T-helper 17 cell (primary cell): Measurements from ENCODE around the gene CKAP2L. TPM values are rescaled to one million over a fixed set of nuclear protein-coding genes. Genes with fewer than 3 reads are reported as not detected.

Experiments used
- ATAC-seq: fragments of 150-1000 bp; cut with Tn5 transposase; 2 replicates; pipeline ENCODE4 v1.10.0; 2021; ENCODE audit warnings: mild to moderate bottlenecking, moderate library complexity
- DNase-seq, 3 donors: peaks; one replicate each; pipeline versions ENCODE4 v3.0.0 to v3.0.0-alpha.2; 2020 to 2021
- H3K9me3 ChIP-seq: one replicate; pipeline ENCODE4 v1.7.0; 2013; ENCODE audit warnings: low read length, mild to moderate bottlenecking; ENCODE audit not compliant: control insufficient read depth, poor library complexity, severe bottlenecking
- H3K27ac Mint-ChIP-seq: one replicate; pipeline ENCODE4 v1.8.0; 2022; ENCODE audit warnings: mild to moderate bottlenecking, moderate library complexity, mixed read lengths
- H3K27me3 Mint-ChIP-seq: one replicate; pipeline ENCODE4 v1.8.0; 2022; ENCODE audit warnings: mixed read lengths
- H3K36me3 Mint-ChIP-seq: one replicate; pipeline ENCODE4 v1.8.0; 2022; ENCODE audit warnings: low read depth, mixed read lengths
- H3K4me1 Mint-ChIP-seq: one replicate; pipeline ENCODE4 v1.8.0; 2022; ENCODE audit warnings: mild to moderate bottlenecking, mixed read lengths
- H3K4me3 Mint-ChIP-seq: one replicate; pipeline ENCODE4 v1.8.0; 2022; ENCODE audit warnings: mild to moderate bottlenecking, moderate library complexity, mixed read lengths
- total RNA-seq, 4 donors: library from RNA in 2 of 4; stranded (reverse) in 2 of 4; gene quantifications; one replicate each; pipeline ENCODE4 v1.2.3 and lab custom pipeline; 2022 to 2026

The CKAP2L gene, protein sequence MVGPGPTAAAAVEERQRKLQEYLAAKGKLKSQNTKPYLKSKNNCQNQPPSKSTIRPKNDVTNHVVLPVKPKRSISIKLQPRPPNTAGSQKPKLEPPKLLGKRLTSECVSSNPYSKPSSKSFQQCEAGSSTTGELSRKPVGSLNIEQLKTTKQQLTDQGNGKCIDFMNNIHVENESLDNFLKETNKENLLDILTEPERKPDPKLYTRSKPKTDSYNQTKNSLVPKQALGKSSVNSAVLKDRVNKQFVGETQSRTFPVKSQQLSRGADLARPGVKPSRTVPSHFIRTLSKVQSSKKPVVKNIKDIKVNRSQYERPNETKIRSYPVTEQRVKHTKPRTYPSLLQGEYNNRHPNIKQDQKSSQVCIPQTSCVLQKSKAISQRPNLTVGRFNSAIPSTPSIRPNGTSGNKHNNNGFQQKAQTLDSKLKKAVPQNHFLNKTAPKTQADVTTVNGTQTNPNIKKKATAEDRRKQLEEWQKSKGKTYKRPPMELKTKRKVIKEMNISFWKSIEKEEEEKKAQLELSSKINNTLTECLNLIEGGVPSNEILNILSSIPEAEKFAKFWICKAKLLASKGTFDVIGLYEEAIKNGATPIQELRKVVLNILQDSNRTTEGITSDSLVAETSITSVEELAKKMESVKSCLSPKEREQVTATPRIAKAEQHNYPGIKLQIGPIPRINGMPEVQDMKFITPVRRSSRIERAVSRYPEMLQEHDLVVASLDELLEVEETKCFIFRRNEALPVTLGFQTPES
- total RNA-seq (under 1 TPM; 0.37 to 0.97 TPM), total RNA-seq (lab: John Stamatoyannopoulos, UW) (2.0 to 3.3 reads per million in 2 donors)

DNA sequence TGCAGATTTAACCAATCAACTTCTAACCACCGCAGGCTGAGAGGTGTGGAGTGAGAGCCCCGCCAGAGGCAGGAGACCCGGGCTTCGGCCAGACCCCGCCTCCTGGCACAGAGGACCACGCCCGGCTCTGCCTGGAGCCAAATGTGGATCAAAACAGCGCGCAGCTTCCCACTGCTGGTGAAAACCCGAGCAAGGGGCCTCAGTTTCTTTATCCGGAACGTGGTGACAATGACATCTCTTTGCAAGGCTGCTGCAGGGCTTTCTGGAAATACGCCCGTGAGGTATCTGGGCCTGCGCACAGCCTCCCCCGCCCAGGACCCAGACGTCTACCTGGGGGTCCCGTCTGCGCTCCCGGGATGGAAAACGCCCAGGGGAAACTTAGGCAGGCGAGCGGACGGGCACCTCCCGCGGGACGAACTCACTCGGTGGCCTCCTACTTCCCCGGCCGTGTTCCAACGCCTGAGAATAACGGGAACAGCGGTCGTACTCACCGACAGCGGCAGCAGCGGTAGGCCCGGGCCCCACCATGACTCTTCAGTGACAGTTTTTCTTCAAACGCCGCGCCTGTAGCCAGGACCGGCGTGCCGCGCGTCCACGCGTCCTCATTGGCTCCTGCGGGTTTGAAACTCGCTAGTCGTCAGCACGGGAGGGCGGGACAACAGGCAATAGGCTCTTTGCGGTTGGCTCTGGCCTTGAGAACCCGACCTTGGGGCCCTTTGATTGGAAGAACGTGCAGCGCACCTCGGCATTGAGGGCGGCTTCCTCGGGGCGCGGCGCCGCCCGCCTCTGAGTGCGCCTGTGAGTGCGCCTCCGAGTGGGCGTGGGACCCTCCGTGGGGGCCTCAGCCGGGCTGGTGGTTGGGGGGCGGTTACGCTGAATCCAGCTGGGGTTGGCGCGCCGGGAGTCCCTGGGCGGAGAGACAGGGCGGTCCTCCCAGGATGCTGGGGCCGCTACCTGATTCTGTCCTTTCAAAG lies at the start of gene CKAP2L:
CKAP2L (minus strand) TSS at position 539 of the 974 bp plus-strand sequence; CDS start at position 528, 11 bp downstream.
- H3K36me3 Mint-ChIP-seq, result no peaks in the 10 kb centered on the region

DNA sequence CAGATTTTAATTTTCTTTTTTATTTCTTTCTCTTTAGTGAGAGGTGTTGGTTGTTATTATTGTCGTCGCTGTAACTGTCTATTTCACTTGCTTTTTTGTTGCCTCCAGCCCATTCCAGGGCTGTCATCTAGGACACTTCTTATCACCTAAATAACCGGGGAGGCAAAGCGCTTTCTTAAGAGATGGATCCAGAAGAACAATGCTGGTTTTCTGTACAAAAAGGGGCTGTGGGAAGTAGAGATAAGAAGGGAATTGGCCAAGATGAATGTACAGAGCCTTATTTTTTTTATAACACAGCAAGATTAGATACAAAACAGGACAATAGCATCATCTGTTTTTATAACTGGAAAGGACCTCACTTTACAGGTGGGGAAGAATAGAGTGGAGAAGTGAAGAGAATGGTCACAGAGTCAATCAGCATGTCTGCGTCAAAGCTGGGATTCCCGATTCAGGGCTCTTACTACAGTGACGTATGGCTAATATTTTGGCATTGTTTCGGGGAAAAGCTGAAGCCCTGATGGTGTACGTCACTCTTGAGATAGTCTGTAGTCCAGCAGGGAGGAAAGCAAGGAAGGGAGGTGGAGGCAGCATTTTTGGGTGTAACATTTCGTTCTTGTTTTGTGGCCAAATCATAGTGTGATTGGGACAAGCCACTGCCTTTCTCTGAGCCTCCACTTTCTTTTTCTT lies 49.0 kb upstream of the CKAP2L start:
- H3K4me1 Mint-ChIP-seq, result peaks cover 20% of the 10 kb centered on the region
- H3K27me3 Mint-ChIP-seq, result no peaks in the 10 kb centered on the region
- ATAC-seq (no peak), DNase-seq (no peak)
- H3K27ac Mint-ChIP-seq, result no peak overlapping the region
- H3K4me3 Mint-ChIP-seq, result no peak overlapping the region
- H3K9me3 ChIP-seq, result no peaks in the 10 kb centered on the region
- H3K36me3 Mint-ChIP-seq, result peaks cover 2% of the 10 kb centered on the region

More for the DNA sequence above, at the start of gene CKAP2L:
- peaks cover 27% of the 10 kb centered on the region for H3K4me1 Mint-ChIP-seq
- H3K27ac Mint-ChIP-seq, result peak within 1 kb of the TSS; percentile 87
- no peaks in the 10 kb centered on the region for H3K9me3 ChIP-seq
- H3K27me3 Mint-ChIP-seq, result no peaks in the 10 kb centered on the region
- ATAC-seq, result peak; percentile 99
- peak; percentile 86 to 92 (median 91) for DNase-seq
- H3K4me3 Mint-ChIP-seq, result peak within 1 kb of the TSS; percentile 97

DNA sequence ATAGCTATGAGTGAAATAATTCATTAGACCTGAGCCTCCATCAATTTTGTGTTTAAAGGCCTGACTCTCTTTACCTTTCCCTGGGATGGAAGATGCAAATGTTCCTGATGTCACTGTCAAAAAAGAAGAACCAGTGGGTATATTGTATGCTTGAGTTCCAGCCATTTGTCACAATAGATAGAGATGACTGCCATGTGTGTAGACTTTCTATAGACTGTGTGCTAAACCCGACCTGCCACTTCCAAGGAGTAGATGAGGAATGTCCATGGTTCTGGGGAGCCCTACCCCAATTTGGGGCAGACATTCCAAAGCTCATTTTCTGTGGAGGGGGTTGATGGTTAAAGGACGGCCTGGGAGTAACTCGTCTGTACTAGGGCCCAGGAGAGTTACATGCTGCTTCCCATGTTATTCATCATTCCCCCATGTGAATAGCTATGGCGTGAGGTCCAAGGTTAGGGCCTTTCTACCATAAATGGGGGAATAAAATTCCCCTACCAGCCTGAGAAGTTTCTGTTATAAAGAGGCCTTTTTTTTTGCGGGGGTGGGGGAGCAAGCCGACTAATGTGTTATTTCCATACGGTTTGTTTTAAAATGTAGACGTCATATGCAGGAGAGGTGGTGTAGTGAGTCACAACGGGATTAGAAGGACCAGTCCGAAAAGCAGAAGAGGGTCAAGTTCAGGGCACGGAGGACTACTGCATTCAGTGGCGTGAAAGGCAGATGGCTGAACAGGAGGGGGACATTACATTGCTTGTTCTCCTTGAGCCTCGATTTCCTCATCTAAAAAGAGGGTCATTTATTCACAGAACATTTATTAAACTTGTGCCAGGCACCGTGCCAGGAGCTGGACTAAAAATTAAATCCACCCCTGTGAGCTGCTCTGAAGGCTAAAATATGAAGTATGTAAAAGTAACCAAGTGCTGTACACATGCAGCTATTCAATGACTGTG lies 48.2 kb upstream of the CKAP2L start:
- peak overlapping the region; percentile 22 for H3K4me3 Mint-ChIP-seq
- DNase-seq (no peak), ATAC-seq (no peak)
- H3K27ac Mint-ChIP-seq, result peak overlapping the region; percentile 62
- H3K36me3 Mint-ChIP-seq, result peaks cover 2% of the 10 kb centered on the region
- H3K9me3 ChIP-seq, result no peaks in the 10 kb centered on the region
- peaks cover 20% of the 10 kb centered on the region for H3K4me1 Mint-ChIP-seq
- no peaks in the 10 kb centered on the region for H3K27me3 Mint-ChIP-seq

DNA sequence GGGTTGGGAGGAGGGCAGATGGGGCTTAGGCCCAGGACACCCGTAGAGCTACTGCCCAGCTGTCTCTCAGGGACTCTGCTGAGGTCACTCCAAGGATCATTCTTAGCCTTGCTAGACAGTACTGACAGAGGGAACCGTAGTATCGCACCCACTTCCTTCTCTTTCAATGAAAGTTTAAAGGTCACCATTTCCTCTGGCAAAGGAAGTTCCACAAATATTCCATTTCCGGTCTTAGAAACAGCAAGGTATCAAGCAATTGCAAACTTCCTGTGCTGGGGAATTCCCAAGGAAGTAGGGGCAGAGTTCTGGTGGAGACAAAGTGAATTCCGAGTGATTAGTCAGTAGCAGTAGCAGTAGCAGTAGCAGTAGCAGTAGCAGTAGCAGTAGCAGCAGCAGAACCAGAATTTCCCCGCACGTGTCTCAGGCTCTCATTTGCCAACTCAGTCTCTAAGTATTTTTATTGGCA lies 47.5 kb upstream of the CKAP2L start:
- DNase-seq (no peak), ATAC-seq (peak; percentile 63)
- H3K36me3 Mint-ChIP-seq, result peaks cover 2% of the 10 kb centered on the region
- H3K27me3 Mint-ChIP-seq, result no peaks in the 10 kb centered on the region
- H3K4me1 Mint-ChIP-seq, result peaks cover 20% of the 10 kb centered on the region
- no peaks in the 10 kb centered on the region for H3K9me3 ChIP-seq
- peak overlapping the region; percentile 22 for H3K4me3 Mint-ChIP-seq
- peak overlapping the region; percentile 62 for H3K27ac Mint-ChIP-seq

DNA sequence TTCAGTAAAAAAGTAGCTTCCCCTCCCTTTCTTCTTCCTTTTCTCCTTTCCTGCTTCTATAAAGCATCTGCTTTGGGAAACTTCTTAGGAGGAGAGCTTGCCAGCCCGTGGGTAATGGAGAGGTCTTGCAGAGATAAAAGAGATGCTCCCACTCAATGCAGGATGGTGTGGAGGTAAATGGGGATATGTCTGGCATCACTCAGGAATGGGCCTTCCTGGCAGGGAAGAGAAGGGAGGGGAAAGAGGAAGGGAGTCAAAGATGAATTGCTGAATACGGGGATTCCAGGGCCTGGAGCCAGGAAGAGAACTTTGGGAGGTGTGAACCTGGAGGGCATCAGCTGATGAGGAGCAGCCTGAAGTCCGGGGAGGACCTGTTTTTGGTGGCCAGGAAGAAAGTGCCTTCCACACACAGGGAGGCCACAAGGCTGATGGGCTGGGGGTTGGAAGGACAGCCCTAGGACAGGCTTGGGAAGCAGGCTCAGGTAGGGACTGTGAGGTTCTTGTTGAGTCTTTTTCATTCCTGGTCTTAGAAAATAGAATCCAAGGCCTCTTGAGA lies 46.9 kb upstream of the CKAP2L start:
- ATAC-seq (no peak), DNase-seq (no peak)
- H3K27ac Mint-ChIP-seq, result peak overlapping the region; percentile 62
- peaks cover 2% of the 10 kb centered on the region for H3K36me3 Mint-ChIP-seq
- H3K4me1 Mint-ChIP-seq, result peaks cover 20% of the 10 kb centered on the region
- no peaks in the 10 kb centered on the region for H3K9me3 ChIP-seq
- no peak overlapping the region for H3K4me3 Mint-ChIP-seq
- H3K27me3 Mint-ChIP-seq, result no peaks in the 10 kb centered on the region

DNA sequence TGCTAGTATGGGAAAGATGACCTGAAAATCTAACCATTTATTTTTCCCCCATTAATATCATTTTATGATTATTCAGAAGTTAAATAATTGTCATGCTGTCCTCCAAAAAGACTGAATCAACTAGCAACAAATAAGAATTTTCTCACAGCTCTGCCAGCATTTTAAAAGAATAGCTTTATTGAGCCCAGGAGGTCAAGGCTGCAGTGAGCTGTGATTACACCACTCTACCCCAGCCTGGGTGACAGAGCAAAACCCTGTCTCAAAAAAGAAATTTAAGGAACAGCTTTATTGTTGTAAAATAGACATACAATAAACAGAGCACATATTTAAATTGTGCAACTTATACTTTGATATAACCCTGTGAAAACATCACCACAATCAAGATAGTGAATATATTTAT lies 44.7 kb upstream of the CKAP2L start:
- no peak overlapping the region for H3K4me3 Mint-ChIP-seq
- H3K27ac Mint-ChIP-seq, result no peak overlapping the region

DNA sequence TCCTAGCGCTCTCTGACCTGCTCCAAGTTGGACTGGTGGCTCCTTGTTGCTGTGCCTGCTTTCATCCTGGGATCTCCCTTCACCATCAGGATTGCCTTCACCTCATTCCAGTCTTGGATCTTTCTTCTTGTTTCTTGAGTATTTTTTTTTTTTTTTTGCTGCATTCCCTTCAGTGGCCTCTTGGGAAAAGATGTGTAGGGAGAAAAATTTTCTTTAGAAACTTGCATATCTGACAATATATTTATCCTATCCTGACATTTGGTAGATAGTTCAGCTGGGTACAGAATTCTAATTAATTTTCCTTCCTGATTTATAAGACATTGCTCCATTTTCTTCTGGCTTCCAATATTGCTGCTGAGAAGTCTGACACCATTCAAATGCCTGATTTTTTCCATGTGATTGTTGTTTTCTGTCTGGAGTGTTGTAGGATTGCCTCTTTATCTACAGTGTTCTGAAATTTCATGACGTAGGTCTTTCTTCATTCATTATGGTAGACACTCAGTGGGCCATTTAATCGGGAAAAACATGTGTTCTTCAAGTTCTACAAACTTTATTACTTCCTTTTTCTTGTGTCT lies 42.9 kb upstream of the CKAP2L start:
- DNase-seq, result no peak
- H3K9me3 ChIP-seq, result no peaks in the 10 kb centered on the region
- no peak for ATAC-seq
- H3K4me1 Mint-ChIP-seq, result peaks cover 10% of the 10 kb centered on the region
- H3K27me3 Mint-ChIP-seq, result no peaks in the 10 kb centered on the region
- no peak overlapping the region for H3K4me3 Mint-ChIP-seq
- peaks cover 2% of the 10 kb centered on the region for H3K36me3 Mint-ChIP-seq
- no peak overlapping the region for H3K27ac Mint-ChIP-seq

More for the DNA sequence above, 44.7 kb upstream of the CKAP2L start:
- peaks cover 20% of the 10 kb centered on the region for H3K4me1 Mint-ChIP-seq
- no peaks in the 10 kb centered on the region for H3K27me3 Mint-ChIP-seq
- no peak for ATAC-seq
- H3K9me3 ChIP-seq, result no peaks in the 10 kb centered on the region
- H3K36me3 Mint-ChIP-seq, result peaks cover 2% of the 10 kb centered on the region
- no peak for DNase-seq

DNA sequence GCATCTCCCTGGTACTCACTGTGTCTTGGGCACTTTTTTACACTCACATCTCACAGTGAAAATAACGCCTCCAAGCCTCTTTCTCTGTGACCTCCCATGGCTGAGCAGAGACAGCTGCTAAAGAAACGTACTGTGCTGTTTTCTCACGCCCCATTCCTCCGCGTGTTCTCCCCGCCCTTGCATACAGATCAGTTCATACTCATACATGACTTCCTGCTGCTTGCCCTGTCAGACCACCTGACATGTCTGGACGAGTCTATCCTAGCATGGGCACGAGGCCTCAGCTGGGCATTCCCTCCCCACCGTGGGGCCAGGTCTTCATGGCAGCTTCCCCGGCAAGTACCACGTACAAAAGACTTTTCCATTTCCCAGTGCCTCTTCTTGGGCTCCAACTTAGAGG lies 41.1 kb upstream of the CKAP2L start:
- ATAC-seq (no peak), DNase-seq (no peak)
- Mint-ChIP-seq H3K4me1 (no peaks in the 10 kb centered on the region), H3K27me3 (no peaks in the 10 kb centered on the region), H3K36me3 (peaks cover 2% of the 10 kb centered on the region), H3K4me3 (no peak overlapping the region), H3K27ac (no peak overlapping the region)
- H3K9me3 ChIP-seq, result no peaks in the 10 kb centered on the region

DNA sequence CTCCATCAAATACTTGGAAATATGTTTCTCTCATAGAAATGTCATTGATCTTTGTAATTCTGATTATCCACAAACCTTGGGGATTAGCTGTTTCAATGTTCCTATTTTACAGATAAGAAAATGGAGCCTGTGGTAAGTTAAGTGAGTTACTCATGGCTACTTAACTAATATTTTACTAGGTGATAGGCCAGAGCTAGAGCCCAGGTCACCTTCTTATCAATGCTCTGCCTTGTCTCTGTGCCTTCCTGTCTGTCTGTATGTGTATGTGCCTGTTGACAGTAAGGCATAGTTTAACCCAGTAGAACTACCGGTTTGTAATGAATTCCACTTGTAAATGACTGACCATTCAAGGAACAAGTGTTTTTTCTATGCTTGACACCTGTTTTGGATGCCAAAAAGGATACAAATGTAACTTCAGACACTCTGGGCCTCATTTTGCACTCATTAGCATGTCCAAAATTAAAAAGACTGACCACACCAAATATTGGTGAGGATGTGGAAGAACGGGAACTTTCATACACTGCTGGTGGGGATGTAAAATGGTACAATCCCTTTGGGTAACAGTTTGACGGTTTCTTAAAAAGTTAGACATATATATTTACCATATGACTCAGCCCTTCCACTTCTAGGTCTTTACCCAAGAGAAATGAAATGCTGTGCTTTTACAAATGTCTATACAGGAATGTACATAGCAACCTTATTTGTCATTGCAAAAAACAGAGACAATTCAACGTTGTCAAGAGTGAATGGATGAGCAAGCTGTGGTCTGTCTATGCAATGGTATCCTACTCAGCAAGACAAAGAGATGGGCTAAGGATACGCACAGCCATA lies 39.5 kb upstream of the CKAP2L start:
- Mint-ChIP-seq H3K4me1 (no peaks in the 10 kb centered on the region), H3K27me3 (no peaks in the 10 kb centered on the region), H3K36me3 (peaks cover 2% of the 10 kb centered on the region), H3K27ac (no peak overlapping the region), H3K4me3 (no peak overlapping the region)
- no peak for ATAC-seq
- no peaks in the 10 kb centered on the region for H3K9me3 ChIP-seq
- DNase-seq, result no peak

DNA sequence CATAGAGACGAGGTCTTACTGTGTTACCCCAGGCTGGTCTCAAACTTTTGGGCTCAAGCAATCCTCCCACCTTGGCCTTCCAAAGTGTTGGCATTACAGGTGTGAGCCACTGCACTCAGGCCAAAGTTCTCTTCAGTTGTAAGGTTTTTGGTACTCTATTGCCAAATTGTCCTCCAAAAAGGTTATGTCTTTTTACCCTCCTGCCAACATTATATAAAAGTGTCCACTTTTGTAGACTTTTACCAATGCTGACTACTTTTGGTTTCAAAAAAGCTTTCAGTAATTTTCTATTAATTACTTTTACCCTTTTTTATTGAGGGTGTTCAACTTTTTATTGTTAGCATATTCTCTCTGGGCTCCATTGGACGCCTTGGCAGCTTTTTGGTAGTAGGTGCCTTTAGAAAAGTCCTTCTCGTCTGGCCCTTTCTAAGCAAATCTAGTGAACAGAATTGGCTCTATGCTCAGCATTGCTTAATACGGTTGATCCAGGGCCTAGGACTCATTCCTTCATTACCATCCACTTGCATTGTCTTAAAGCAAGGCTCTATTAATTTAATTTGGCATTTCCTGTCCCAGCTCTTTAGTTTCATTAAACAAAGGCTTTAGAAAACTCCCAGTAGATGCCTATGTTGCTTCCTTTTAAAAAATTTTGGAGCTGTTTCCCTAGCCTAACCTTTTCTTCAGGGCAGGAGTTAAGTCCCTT lies 36.6 kb upstream of the CKAP2L start:
- no peaks in the 10 kb centered on the region for H3K9me3 ChIP-seq
- H3K27me3 Mint-ChIP-seq, result no peaks in the 10 kb centered on the region
- peaks cover 2% of the 10 kb centered on the region for H3K36me3 Mint-ChIP-seq
- no peak for ATAC-seq
- H3K4me1 Mint-ChIP-seq, result no peaks in the 10 kb centered on the region
- H3K27ac Mint-ChIP-seq, result no peak overlapping the region
- no peak for DNase-seq
- H3K4me3 Mint-ChIP-seq, result no peak overlapping the region
